Measurements from ENCODE around the gene NEU1. TPM values are rescaled to one million over a fixed set of nuclear protein-coding genes. Genes with fewer than 3 reads are reported as not detected.

Gene NEU1
- total RNA-seq, 1 experiment from 2014 or later = 36.2 TPM

DNA sequence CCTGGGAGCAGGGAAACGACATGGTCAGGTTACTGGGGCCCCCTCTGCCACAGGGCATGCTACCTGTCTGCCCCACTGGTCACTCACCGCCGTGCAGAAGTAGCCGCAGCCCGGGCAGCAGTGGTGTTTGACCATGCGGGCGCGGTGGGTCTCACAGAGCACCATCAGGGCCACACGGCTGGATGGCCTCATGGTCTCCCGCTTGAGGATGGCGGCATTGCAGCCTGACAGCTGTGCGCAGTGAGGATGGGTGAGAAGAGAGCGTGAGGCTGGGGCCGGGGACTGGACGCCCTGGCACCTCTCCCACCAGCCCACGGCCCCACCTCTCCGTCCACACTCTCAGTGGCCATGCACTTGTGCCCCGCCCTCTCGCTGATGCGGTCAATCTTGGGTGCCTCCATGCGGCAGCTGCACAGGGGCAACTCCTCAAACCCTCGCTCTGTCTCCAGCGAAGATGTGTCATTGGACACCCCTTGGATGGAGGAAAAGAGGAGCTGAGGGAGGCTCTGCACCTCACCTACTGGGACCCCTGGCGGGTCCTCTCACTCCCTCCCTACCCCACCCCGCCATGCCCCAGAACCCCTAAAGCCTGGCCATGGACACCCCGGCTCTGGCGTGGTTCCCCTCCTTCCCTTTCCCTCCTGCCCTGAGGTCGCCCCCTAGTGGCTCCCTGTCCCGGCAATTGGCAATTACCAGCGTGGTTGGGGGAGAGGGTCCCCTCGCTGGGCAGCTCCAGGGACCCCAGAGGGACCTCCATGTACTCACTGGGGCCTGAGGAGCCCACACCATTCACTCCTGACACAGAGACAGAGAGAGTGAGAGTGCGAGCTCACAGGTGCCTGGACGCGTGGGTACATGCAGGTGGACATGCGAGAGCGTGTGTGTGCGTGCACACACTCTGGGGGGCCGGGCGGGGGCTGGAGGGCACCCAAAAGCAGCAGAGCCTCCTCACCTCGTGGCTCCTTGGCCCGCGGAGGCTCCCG lies 25.9 kb upstream of the NEU1 start:
- no peak overlapping the region for H3T11ph ChIP-seq (ENCODE audit: low read length)
- no peaks in the 10 kb centered on the region for H3K23me2 ChIP-seq (ENCODE audit: insufficient read length, low read depth, low read length, poor library complexity, severe bottlenecking)
- no peak overlapping the region for H3K9ac ChIP-seq (ENCODE audit: extremely low read depth, insufficient read length, low read length)
- Mint-ChIP-seq H3K4me3 (no peak overlapping the region), H3K4me1 (no peaks in the 10 kb centered on the region), H3K36me3 (ENCODE audit: insufficient read depth in 1 of 3, low read depth in 3 of 3) (peaks cover 67 to 96% (median 94%) of the 10 kb centered on the region in 3 experiments; a peak in 6 of 7 replicates), H3K9me3 (no peaks in the 10 kb centered on the region), H3K27me3 (ENCODE audit: low read depth) (no peaks in the 10 kb centered on the region), H3K27ac (no peak overlapping the region; a peak in 1 of 7 replicates)
- no peak overlapping the region for H2BK15ac ChIP-seq (ENCODE audit: low read depth, low read length)
- TF ChIP-seq CTCF (conservative IDR thresholded peaks at IDR 0.05) = peak; percentile 81
- no peak overlapping the region for H3K14ac ChIP-seq (ENCODE audit: insufficient read depth, low read length)
- no peak overlapping the region for H4K8ac ChIP-seq (replicated peaks; ENCODE audit: insufficient read length, low read depth, low read length)
- no peak overlapping the region for H2BK5ac ChIP-seq (ENCODE audit: insufficient read length, low read length)
- no peak overlapping the region for H2BK12ac ChIP-seq (ENCODE audit: insufficient read length, low read depth, low read length)
- H3K79me1 ChIP-seq (ENCODE audit: insufficient read depth, low read depth, low read length, poor library complexity, severe bottlenecking) = no peaks in the 10 kb centered on the region
- no peak overlapping the region for H4K91ac ChIP-seq (ENCODE audit: insufficient read length, low read depth, low read length)
- H4K20me1 ChIP-seq (ENCODE audit: control insufficient read depth, insufficient read depth, insufficient read length) = no peaks in the 10 kb centered on the region
- no peaks in the 10 kb centered on the region for H3K27me3 ChIP-seq (ENCODE audit: insufficient read depth, low read length)
- WGBS (ENCODE audit: extremely low coverage, insufficient read length, low lambda C conversion rate) = no CpG with 5 or more reads among the region's 43 CpGs
- DNase-seq = peak; percentile 52
- no peak overlapping the region for H3K27ac ChIP-seq (ENCODE audit: insufficient read length, low read depth, low read length)
- H4K5ac ChIP-seq (ENCODE audit: insufficient read length, low read depth, low read length) = no peak overlapping the region
- H3K9me3 ChIP-seq (ENCODE audit: control insufficient read depth, low read depth, low read length) = no peaks in the 10 kb centered on the region
- H2AK5ac ChIP-seq (ENCODE audit: insufficient read length, low read length) = no peak overlapping the region
- H2BK20ac ChIP-seq (ENCODE audit: low read depth, low read length, poor library complexity, severe bottlenecking) = no peak overlapping the region
- H3K4me1 ChIP-seq (ENCODE audit: insufficient read depth, low read length) = no peaks in the 10 kb centered on the region
- no peak overlapping the region for H3K4me2 ChIP-seq (ENCODE audit: insufficient read depth, insufficient read length, low read length)
- H2AFZ ChIP-seq (ENCODE audit: low read length) = no peak overlapping the region
- no peak overlapping the region for H3K56ac ChIP-seq (ENCODE audit: insufficient read length, low read depth, low read length)
- no peaks in the 10 kb centered on the region for H3K79me2 ChIP-seq (ENCODE audit: insufficient read depth, low read length)
- no peak overlapping the region for H3K18ac ChIP-seq (ENCODE audit: insufficient read length, low read depth, low read length)
- no peak overlapping the region for H2BK120ac ChIP-seq (ENCODE audit: low read depth, low read length, poor library complexity, severe bottlenecking)
- H3K4ac ChIP-seq (ENCODE audit: low read depth, low read length) = no peak overlapping the region
- H3K23ac ChIP-seq (ENCODE audit: insufficient read length, low read depth, low read length) = no peak overlapping the region
